HG02970 (cell line): Measurements from ENCODE around the gene CTIF.

Experiments
- ATAC-seq: cut with Tn5 transposase; IDR thresholded peaks from one replicate; pipeline ENCODE4 v1.9.1; 2021; ENCODE audit warnings: mild to moderate bottlenecking, moderate library complexity, moderate number of reproducible peaks; ENCODE audit not compliant: unreplicated experiment, low FRiP score

CTIF gene

GRCh38 chr18:48616484-48617255, 77.8 kb downstream of the CTIF start:
- ATAC-seq = no peak

- ATAC-seq = no peak
Measured at GRCh38 chr18:48617844-48618497, 79.1 kb downstream of the CTIF start.

- no peak for ATAC-seq
Measured at GRCh38 chr18:48619016-48619415, 80.2 kb downstream of the CTIF start.

GRCh38 chr18:48619501-48619900, 80.7 kb downstream of the CTIF start:
- ATAC-seq = no peak

GRCh38 chr18:48620071-48620470, 81.2 kb downstream of the CTIF start:
- ATAC-seq = no peak

- no peak for ATAC-seq
Measured at GRCh38 chr18:48621240-48621639, 82.4 kb downstream of the CTIF start.

GRCh38 chr18:48621815-48622555, 83.2 kb downstream of the CTIF start:
- no peak for ATAC-seq

- ATAC-seq = no peak
Measured at GRCh38 chr18:48622911-48623431, 84.1 kb downstream of the CTIF start.

- no peak for ATAC-seq
Measured at GRCh38 chr18:48623468-48624235, 84.8 kb downstream of the CTIF start.

GRCh38 chr18:48624856-48625255, 86.0 kb downstream of the CTIF start:
- no peak for ATAC-seq

GRCh38 chr18:48627216-48627615, 88.4 kb downstream of the CTIF start:
- ATAC-seq = no peak

- ATAC-seq = no peak
Measured at GRCh38 chr18:48629730-48630324, 91.0 kb downstream of the CTIF start.

GRCh38 chr18:48631851-48632250, 93.0 kb downstream of the CTIF start:
- ATAC-seq = no peak

GRCh38 chr18:48632676-48633257, 93.9 kb downstream of the CTIF start:
- no peak for ATAC-seq

- no peak for ATAC-seq
Measured at GRCh38 chr18:48634491-48634890, 95.7 kb downstream of the CTIF start.

- no peak for ATAC-seq
Measured at GRCh38 chr18:48634975-48635374, 96.1 kb downstream of the CTIF start.

- ATAC-seq = no peak
Measured at GRCh38 chr18:48635806-48636205, 97.0 kb downstream of the CTIF start.

GRCh38 chr18:48636436-48636835, 97.6 kb downstream of the CTIF start:
- ATAC-seq = no peak

- no peak for ATAC-seq
Measured at GRCh38 chr18:48637081-48637990, 98.5 kb downstream of the CTIF start.
